ENCODE data around the gene OR2V1.

The OR2V1 gene

DNA sequence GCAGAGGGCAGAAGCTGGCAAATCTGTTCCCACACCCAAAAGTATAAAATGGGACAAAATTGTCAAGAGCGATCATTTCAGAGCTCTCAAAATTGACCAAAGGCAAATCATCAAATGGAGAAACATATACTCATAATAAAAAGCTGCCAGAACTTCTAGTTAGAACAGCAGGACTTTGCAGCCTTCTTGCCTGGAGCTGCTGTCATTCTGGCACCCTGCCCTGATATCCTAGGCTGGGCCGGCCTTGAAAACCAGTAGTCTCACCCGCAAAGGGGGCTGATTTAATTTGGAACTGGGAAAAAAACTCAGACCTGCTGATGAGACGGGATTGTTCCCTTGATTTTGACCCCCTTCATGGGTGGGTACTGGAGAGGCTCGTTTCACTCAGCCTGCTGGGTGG lies 18.5 kb downstream of the OR2V1 start:
- no peak overlapping the region for H3K27ac ChIP-seq (ENCODE audit: low read length)
- no peaks in the 10 kb centered on the region for H3K9me3 ChIP-seq (replicated peaks; ENCODE audit: insufficient read depth, low read length)
- no peaks in the 10 kb centered on the region for H3F3A ChIP-seq (ENCODE audit: insufficient read depth, low read length)
- no peaks in the 10 kb centered on the region for H3K9me2 ChIP-seq (replicated peaks; ENCODE audit: insufficient read depth, low read length)
- H2AFZ ChIP-seq (ENCODE audit: low read length): no peak overlapping the region
- no peaks in the 10 kb centered on the region for H4K20me1 ChIP-seq (ENCODE audit: insufficient read depth, low read length)
- no peaks in the 10 kb centered on the region for H3K4me1 ChIP-seq (ENCODE audit: low read length)
- no peak for DNase-seq
- H3K27me3 ChIP-seq (replicated peaks; ENCODE audit: insufficient read depth, low read length): peaks cover 29% of the 10 kb centered on the region
- H3K9ac ChIP-seq (ENCODE audit: low read length): no peak overlapping the region
- H3K79me2 ChIP-seq (ENCODE audit: low read length): no peaks in the 10 kb centered on the region
- H3K4me2 ChIP-seq (ENCODE audit: low read depth, low read length): no peak overlapping the region
- H3K36me3 ChIP-seq (replicated peaks; ENCODE audit: insufficient read depth, low read length): no peaks in the 10 kb centered on the region
- no peak overlapping the region for H3K4me3 ChIP-seq (ENCODE audit: low read length)
- TF ChIP-seq, protein P1, sequence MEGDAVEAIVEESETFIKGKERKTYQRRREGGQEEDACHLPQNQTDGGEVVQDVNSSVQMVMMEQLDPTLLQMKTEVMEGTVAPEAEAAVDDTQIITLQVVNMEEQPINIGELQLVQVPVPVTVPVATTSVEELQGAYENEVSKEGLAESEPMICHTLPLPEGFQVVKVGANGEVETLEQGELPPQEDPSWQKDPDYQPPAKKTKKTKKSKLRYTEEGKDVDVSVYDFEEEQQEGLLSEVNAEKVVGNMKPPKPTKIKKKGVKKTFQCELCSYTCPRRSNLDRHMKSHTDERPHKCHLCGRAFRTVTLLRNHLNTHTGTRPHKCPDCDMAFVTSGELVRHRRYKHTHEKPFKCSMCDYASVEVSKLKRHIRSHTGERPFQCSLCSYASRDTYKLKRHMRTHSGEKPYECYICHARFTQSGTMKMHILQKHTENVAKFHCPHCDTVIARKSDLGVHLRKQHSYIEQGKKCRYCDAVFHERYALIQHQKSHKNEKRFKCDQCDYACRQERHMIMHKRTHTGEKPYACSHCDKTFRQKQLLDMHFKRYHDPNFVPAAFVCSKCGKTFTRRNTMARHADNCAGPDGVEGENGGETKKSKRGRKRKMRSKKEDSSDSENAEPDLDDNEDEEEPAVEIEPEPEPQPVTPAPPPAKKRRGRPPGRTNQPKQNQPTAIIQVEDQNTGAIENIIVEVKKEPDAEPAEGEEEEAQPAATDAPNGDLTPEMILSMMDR (IDR thresholded peaks at IDR 0.05; ENCODE audit: low read length): no peak
- no peak for TF ChIP-seq EZH2 (optimal IDR thresholded peaks at IDR 0.05; ENCODE audit: low read depth, low read length)
- no peak for TF ChIP-seq EZH2phosphoT487 (IDR thresholded peaks at IDR 0.05; ENCODE audit: low read length)

DNA sequence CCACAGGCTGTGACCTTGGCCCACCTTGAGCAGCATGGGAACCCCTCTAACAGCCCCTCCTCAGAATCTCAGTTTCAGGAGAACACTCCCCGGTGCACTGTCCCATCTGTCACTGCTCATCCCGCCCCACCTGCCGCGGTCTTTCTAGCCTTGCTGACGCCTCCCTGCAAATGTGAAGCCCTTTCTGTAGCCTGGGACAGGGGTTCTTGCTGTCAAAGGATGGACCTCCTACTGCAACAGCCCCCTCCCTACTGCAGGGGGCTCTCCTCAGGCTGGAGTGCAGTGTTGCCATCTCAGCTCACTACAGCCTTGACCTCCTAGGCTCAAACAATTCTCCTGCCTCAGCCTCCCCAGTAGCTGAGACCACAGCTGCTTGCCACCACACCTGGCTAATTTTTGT lies 20.0 kb downstream of the OR2V1 start:
- Histone ChIP-seq H3K27me3 (replicated peaks; ENCODE audit: insufficient read depth, low read length) (peaks cover 24% of the 10 kb centered on the region), H3K9ac (ENCODE audit: low read length) (no peak overlapping the region), H3K4me3 (ENCODE audit: low read length) (no peak overlapping the region), H3K27ac (ENCODE audit: low read length) (no peak overlapping the region), H2AFZ (ENCODE audit: low read length) (no peak overlapping the region), H3K36me3 (replicated peaks; ENCODE audit: insufficient read depth, low read length) (no peaks in the 10 kb centered on the region), H3K4me1 (ENCODE audit: low read length) (no peaks in the 10 kb centered on the region), H4K20me1 (ENCODE audit: insufficient read depth, low read length) (no peaks in the 10 kb centered on the region), H3K4me2 (ENCODE audit: low read depth, low read length) (no peak overlapping the region), H3K9me3 (replicated peaks; ENCODE audit: insufficient read depth, low read length) (no peaks in the 10 kb centered on the region), H3K9me2 (replicated peaks; ENCODE audit: insufficient read depth, low read length) (no peaks in the 10 kb centered on the region), H3F3A (ENCODE audit: insufficient read depth, low read length) (no peaks in the 10 kb centered on the region), H3K79me2 (ENCODE audit: low read length) (no peaks in the 10 kb centered on the region)
- TF ChIP-seq EZH2 (optimal IDR thresholded peaks at IDR 0.05; ENCODE audit: low read depth, low read length): no peak
- no peak for TF ChIP-seq EZH2phosphoT487 (IDR thresholded peaks at IDR 0.05; ENCODE audit: low read length)
- TF ChIP-seq, protein P1 (IDR thresholded peaks at IDR 0.05; ENCODE audit: low read length): no peak
- no peak for DNase-seq

DNA sequence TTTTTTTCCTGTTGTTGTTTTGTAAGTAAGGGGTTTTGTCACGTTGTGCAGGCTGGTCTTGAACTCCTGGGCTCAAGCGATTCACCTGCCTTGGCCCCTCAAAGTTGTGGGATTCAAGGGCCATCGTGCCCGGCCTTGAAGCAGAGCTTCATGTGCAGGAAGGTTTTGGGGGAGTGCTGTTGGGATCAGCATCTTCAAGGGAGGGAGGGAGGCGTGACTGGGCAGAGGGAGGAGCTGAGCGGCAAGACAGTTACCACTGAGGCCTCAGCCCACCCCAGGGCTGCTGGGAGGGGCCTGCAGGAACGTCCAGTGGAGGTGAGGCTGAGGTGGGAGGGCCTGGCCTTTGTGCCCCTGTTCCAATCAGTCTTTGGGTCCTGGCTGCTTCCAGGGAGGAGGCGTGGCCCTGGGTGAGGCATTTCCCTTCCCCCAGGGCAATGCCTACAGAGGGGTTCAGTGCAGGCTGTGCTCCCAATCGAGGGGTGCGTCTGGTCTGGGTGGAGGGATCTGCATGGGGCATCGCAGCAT lies 21.4 kb downstream of the OR2V1 start:
- no peak overlapping the region for H3K9ac ChIP-seq (ENCODE audit: low read length)
- no peaks in the 10 kb centered on the region for H3F3A ChIP-seq (ENCODE audit: insufficient read depth, low read length)
- DNase-seq: no peak

More for the DNA sequence above, 21.4 kb downstream of the OR2V1 start:
- Histone ChIP-seq H3K9me3 (replicated peaks; ENCODE audit: insufficient read depth, low read length) (no peaks in the 10 kb centered on the region), H3K27me3 (replicated peaks; ENCODE audit: insufficient read depth, low read length) (peaks cover 13% of the 10 kb centered on the region), H3K4me2 (ENCODE audit: low read depth, low read length) (no peak overlapping the region), H3K27ac (ENCODE audit: low read length) (no peak overlapping the region), H2AFZ (ENCODE audit: low read length) (no peak overlapping the region), H3K4me1 (ENCODE audit: low read length) (no peaks in the 10 kb centered on the region), H4K20me1 (ENCODE audit: insufficient read depth, low read length) (no peaks in the 10 kb centered on the region), H3K9me2 (replicated peaks; ENCODE audit: insufficient read depth, low read length) (no peaks in the 10 kb centered on the region), H3K4me3 (ENCODE audit: low read length) (no peak overlapping the region), H3K36me3 (replicated peaks; ENCODE audit: insufficient read depth, low read length) (no peaks in the 10 kb centered on the region), H3K79me2 (ENCODE audit: low read length) (no peaks in the 10 kb centered on the region)
- TF ChIP-seq EZH2 (optimal IDR thresholded peaks at IDR 0.05; ENCODE audit: low read depth, low read length): no peak
- TF ChIP-seq, protein P1 (IDR thresholded peaks at IDR 0.05; ENCODE audit: low read length): no peak
- no peak for TF ChIP-seq EZH2phosphoT487 (IDR thresholded peaks at IDR 0.05; ENCODE audit: low read length)

Measured in MM.1S (cell line).